SK-N-SH (cell line): ENCODE results near the gene UNC5B.

Experiments used
- CTCF ChIP-seq: fragments of 200-600 bp; sonication (generic); IDR thresholded peaks from 2 replicates; pipeline ENCODE4 v1.6.1; 2017; ENCODE audit warnings: antibody characterized with exemption, mild to moderate bottlenecking, moderate library complexity
- ELF1 ChIP-seq: IDR thresholded peaks from 2 replicates; pipeline ENCODE4 v1.4.0; 2012
- NFIC ChIP-seq: IDR thresholded peaks from 2 replicates; pipeline ENCODE4 v1.4.0; 2012; ENCODE audit warnings: borderline replicate concordance
- POLR2AphosphoS5 ChIP-seq: IDR thresholded peaks from 2 replicates; pipeline ENCODE4 v1.6.1; 2012; ENCODE audit warnings: low read depth, low read length
- SIN3A ChIP-seq: IDR thresholded peaks from 2 replicates; pipeline ENCODE4 v1.6.1; 2012; ENCODE audit warnings: low read depth, mild to moderate bottlenecking, low read length, moderate library complexity, borderline replicate concordance
- TCF12 ChIP-seq: IDR thresholded peaks from 2 replicates; pipeline ENCODE4 v1.4.0; 2012
- TEAD4 ChIP-seq: IDR thresholded peaks from 2 replicates; pipeline ENCODE4 v1.4.0; 2012; ENCODE audit warnings: mild to moderate bottlenecking, borderline replicate concordance; ENCODE audit not compliant: insufficient read depth

DNA sequence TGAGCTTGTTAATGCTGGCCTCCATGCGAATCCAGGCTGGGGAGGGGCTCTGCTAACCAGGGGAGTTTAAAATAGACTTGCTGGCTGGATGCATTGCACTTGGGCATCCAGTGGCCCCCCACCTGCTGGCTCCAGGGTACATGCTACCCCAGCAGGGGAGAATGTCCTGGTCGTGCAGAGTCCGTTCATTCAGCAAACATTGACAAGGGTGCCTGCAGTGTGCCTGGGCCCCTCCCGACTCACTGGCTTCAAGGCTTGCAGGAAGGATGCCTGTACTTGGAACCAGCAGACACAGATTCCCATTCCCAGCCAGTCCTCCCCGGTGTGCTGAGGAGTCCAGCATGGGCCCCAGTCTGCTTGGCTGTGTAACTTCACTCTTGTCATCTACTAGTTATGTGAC is 108.2 kb downstream of the UNC5B start:
- TF ChIP-seq CTCF (no peak), SIN3A (no peak), TEAD4 (no peak), POLR2AphosphoS5 (no peak), NFIC (no peak), ELF1 (no peak), TCF12 (no peak)
